Measurements from ENCODE around the gene ACO2. TPM values are rescaled to one million over a fixed set of nuclear protein-coding genes. Genes with fewer than 3 reads are reported as not detected.

Gene ACO2
- total RNA-seq, 1 donor from 2014 or later = 67.2 TPM

DNA sequence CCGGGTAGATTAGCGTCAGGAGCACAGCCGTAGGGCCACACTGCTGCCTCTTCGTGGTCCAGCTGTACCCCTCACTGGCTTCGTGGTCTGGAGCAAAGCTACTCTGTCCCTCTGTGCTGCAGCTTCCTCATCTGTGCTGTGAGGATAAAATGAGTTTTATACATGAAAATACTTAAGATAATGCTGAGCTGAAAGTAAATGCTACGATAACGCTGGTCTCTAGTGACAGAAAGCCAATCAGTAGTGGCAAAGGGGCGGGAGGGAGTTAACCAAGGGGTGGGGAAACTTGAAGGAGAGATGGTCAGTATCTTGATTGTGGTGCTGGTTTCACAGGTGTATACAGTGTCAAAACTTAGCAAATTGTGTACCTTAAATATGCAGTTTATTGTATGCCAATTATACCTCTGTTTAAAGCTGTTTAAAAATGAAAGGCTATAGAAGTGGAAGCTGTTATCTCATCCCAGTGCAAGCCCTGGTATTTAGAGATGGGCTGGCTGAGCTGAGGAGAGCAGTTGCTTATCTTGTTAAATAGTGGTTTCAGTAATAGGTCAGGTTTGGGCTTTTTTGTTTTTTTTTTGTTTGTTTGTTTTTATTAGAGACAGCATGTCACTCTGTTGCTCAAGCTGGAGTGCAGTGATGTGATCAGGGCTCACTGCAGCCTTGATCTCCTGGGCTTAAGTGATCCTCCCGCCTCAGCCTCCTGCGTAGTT lies 36.7 kb downstream of the ACO2 start:
- H3K79me2 ChIP-seq (ENCODE audit: insufficient read depth, low read length) = peaks cover 3% of the 10 kb centered on the region
- Mint-ChIP-seq H3K4me1 (ENCODE audit: low read depth, unreplicated experiment) (no peaks in the 10 kb centered on the region), H3K36me3 (ENCODE audit: low read depth, unreplicated experiment) (peaks cover 14% of the 10 kb centered on the region), H3K27me3 (ENCODE audit: low read depth, unreplicated experiment) (no peaks in the 10 kb centered on the region), H3K27ac (ENCODE audit: unreplicated experiment) (no peak overlapping the region), H3K9me3 (ENCODE audit: unreplicated experiment) (no peaks in the 10 kb centered on the region), H3K4me3 (ENCODE audit: unreplicated experiment) (no peak overlapping the region)
- H3K27me3 ChIP-seq (ENCODE audit: insufficient read depth, low read length) = no peaks in the 10 kb centered on the region
- H3K4me2 ChIP-seq (ENCODE audit: low read length) = no peak overlapping the region
- no peak overlapping the region for H3K27ac ChIP-seq (ENCODE audit: low read depth, low read length)
- peaks cover 12% of the 10 kb centered on the region for H3K36me3 ChIP-seq (ENCODE audit: insufficient read depth, low read length)
- no peak overlapping the region for H2AFZ ChIP-seq (ENCODE audit: low read depth, low read length)
- no peak overlapping the region for H3K9ac ChIP-seq (ENCODE audit: low read length)
- FAIRE-seq = no peak
- H3K4me3 ChIP-seq (ENCODE audit: insufficient read depth, low read depth, low read length) = no peak overlapping the region
- DNase-seq (ENCODE audit: low read depth) = no peak
- no peak for TF ChIP-seq EZH2 (IDR thresholded peaks at IDR 0.05; ENCODE audit: insufficient read depth, low read length)
- TF ChIP-seq, protein P1, sequence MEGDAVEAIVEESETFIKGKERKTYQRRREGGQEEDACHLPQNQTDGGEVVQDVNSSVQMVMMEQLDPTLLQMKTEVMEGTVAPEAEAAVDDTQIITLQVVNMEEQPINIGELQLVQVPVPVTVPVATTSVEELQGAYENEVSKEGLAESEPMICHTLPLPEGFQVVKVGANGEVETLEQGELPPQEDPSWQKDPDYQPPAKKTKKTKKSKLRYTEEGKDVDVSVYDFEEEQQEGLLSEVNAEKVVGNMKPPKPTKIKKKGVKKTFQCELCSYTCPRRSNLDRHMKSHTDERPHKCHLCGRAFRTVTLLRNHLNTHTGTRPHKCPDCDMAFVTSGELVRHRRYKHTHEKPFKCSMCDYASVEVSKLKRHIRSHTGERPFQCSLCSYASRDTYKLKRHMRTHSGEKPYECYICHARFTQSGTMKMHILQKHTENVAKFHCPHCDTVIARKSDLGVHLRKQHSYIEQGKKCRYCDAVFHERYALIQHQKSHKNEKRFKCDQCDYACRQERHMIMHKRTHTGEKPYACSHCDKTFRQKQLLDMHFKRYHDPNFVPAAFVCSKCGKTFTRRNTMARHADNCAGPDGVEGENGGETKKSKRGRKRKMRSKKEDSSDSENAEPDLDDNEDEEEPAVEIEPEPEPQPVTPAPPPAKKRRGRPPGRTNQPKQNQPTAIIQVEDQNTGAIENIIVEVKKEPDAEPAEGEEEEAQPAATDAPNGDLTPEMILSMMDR (IDR thresholded peaks at IDR 0.05; ENCODE audit: insufficient read depth, low read depth, low read length) = no peak
- no peaks in the 10 kb centered on the region for H3K9me3 ChIP-seq (ENCODE audit: insufficient read depth, low read depth, low read length)
- H4K20me1 ChIP-seq (ENCODE audit: insufficient read depth, low read length) = peaks cover 45% of the 10 kb centered on the region
- H3K4me1 ChIP-seq (ENCODE audit: insufficient read depth, low read length) = peaks cover 3% of the 10 kb centered on the region

DNA sequence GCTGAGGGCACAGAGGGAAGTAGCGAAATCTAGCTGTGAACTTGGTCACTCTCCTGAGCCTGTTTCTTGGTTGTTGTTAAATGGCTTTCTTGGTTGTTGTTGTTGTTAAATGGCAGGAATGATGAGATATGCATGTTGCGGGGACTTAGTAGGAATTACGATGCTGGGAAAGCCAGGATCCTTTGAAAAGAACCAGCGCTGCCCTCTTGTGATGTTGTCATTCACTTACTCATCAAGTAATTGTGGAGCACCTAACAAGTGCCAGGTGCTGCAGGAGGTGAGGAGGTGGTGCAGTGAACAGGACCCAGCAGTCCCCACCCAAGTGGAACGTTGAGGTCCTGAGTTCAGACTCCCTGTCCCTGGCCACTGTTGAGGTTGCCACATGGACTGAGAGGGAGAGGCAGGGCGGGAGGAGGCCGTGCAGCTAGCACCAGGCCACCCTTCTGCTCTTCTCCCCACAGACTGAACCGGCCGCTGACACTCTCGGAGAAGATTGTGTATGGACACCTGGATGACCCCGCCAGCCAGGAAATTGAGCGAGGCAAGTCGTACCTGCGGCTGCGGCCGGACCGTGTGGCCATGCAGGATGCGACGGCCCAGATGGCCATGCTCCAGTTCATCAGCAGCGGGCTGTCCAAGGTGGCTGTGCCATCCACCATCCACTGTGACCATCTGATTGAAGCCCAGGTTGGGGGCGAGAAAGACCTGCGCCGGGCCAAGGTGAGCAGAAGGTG lies 38.6 kb downstream of the ACO2 start:
- no peaks in the 10 kb centered on the region for H3K9me3 Mint-ChIP-seq (ENCODE audit: unreplicated experiment)
- H3K4me3 ChIP-seq (ENCODE audit: insufficient read depth, low read depth, low read length) = no peak overlapping the region
- H3K79me2 ChIP-seq (ENCODE audit: insufficient read depth, low read length) = peaks cover 3% of the 10 kb centered on the region
- TF ChIP-seq, protein P1 (IDR thresholded peaks at IDR 0.05; ENCODE audit: insufficient read depth, low read depth, low read length) = no peak
- TF ChIP-seq EZH2 (IDR thresholded peaks at IDR 0.05; ENCODE audit: insufficient read depth, low read length) = no peak
- no peak overlapping the region for H2AFZ ChIP-seq (ENCODE audit: low read depth, low read length)
- H3K4me2 ChIP-seq (ENCODE audit: low read length) = no peak overlapping the region
- H3K4me1 Mint-ChIP-seq (ENCODE audit: low read depth, unreplicated experiment) = peaks cover 2% of the 10 kb centered on the region
- peaks cover 6% of the 10 kb centered on the region for H3K4me1 ChIP-seq (ENCODE audit: insufficient read depth, low read length)
- no peaks in the 10 kb centered on the region for H3K27me3 ChIP-seq (ENCODE audit: insufficient read depth, low read length)
- H3K27ac ChIP-seq (ENCODE audit: low read depth, low read length) = no peak overlapping the region
- no peaks in the 10 kb centered on the region for H3K9me3 ChIP-seq (ENCODE audit: insufficient read depth, low read depth, low read length)
- FAIRE-seq (no peak), DNase-seq (ENCODE audit: low read depth) (no peak)
- peaks cover 11% of the 10 kb centered on the region for H3K36me3 Mint-ChIP-seq (ENCODE audit: low read depth, unreplicated experiment)
- peaks cover 31% of the 10 kb centered on the region for H4K20me1 ChIP-seq (ENCODE audit: insufficient read depth, low read length)
- no peak overlapping the region for H3K27ac Mint-ChIP-seq (ENCODE audit: unreplicated experiment)
- H3K27me3 Mint-ChIP-seq (ENCODE audit: low read depth, unreplicated experiment) = no peaks in the 10 kb centered on the region
- H3K9ac ChIP-seq (ENCODE audit: low read length) = no peak overlapping the region
- H3K4me3 Mint-ChIP-seq (ENCODE audit: unreplicated experiment) = no peak overlapping the region
- peaks cover 2% of the 10 kb centered on the region for H3K36me3 ChIP-seq (ENCODE audit: insufficient read depth, low read length)

DNA sequence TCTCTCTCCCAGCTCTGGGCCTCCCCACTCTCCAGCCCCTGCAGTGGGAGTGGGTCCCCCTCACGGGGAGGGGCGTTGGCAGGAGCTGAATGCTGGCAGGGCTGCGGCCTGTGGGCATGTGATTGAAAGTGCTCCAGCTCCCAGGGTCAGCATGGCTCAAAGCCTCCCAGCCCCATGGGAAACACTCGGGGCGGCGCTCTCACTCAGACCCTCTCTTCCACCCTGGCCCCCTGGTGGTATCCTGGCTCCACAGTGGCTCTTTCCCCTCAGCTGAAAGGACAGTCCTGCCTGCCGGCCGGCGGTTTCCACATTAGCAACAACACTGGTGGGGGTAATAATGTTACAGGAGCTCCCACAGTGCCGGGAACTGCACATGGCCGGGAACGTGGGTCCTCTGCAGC lies 39.9 kb downstream of the ACO2 start:
- Mint-ChIP-seq H3K4me1 (ENCODE audit: low read depth, unreplicated experiment) (peaks cover 13% of the 10 kb centered on the region), H3K27me3 (ENCODE audit: low read depth, unreplicated experiment) (no peaks in the 10 kb centered on the region), H3K9me3 (ENCODE audit: unreplicated experiment) (no peaks in the 10 kb centered on the region), H3K4me3 (ENCODE audit: unreplicated experiment) (no peak overlapping the region), H3K27ac (ENCODE audit: unreplicated experiment) (no peak overlapping the region), H3K36me3 (ENCODE audit: low read depth, unreplicated experiment) (peaks cover 11% of the 10 kb centered on the region)
- H3K9me3 ChIP-seq (ENCODE audit: insufficient read depth, low read depth, low read length) = no peaks in the 10 kb centered on the region
- H3K4me2 ChIP-seq (ENCODE audit: low read length) = no peak overlapping the region
- H2AFZ ChIP-seq (ENCODE audit: low read depth, low read length) = no peak overlapping the region
- FAIRE-seq = no peak
- H3K4me1 ChIP-seq (ENCODE audit: insufficient read depth, low read length) = peaks cover 15% of the 10 kb centered on the region
- peaks cover 4% of the 10 kb centered on the region for H3K36me3 ChIP-seq (ENCODE audit: insufficient read depth, low read length)
- DNase-seq (ENCODE audit: low read depth) = no peak
- H3K79me2 ChIP-seq (ENCODE audit: insufficient read depth, low read length) = peaks cover 3% of the 10 kb centered on the region
- TF ChIP-seq EZH2 (IDR thresholded peaks at IDR 0.05; ENCODE audit: insufficient read depth, low read length) = no peak
- TF ChIP-seq, protein P1 (IDR thresholded peaks at IDR 0.05; ENCODE audit: insufficient read depth, low read depth, low read length) = peak; percentile 12
- H4K20me1 ChIP-seq (ENCODE audit: insufficient read depth, low read length) = peaks cover 35% of the 10 kb centered on the region
- no peak overlapping the region for H3K9ac ChIP-seq (ENCODE audit: low read length)
- H3K4me3 ChIP-seq (ENCODE audit: insufficient read depth, low read depth, low read length) = no peak overlapping the region
- no peaks in the 10 kb centered on the region for H3K27me3 ChIP-seq (ENCODE audit: insufficient read depth, low read length)
- no peak overlapping the region for H3K27ac ChIP-seq (ENCODE audit: low read depth, low read length)

All from astrocyte (in vitro differentiated cells and primary cell).